WTC11 (cell line): ENCODE results near the gene PCDH7.

Experiments
- CTCF ChIP-seq: fragments of 200-600 bp; IDR thresholded peaks from 2 replicates; pipeline ENCODE4 v1.8.0; 2022; ENCODE audit warnings: antibody characterized with exemption
- USF1 ChIP-seq: sonication (generic); formaldehyde crosslinking; IDR thresholded peaks from 2 replicates; pipeline ENCODE4 v1.8.0; 2022; ENCODE audit warnings: mild to moderate bottlenecking, missing genetic modification reagents
- TF ChIP-seq, protein P1 (sequence below): sonication (generic); formaldehyde crosslinking; IDR thresholded peaks from 2 replicates; pipeline ENCODE4 v1.8.1; 2023; ENCODE audit warnings: mild to moderate bottlenecking, missing genetic modification reagents, moderate library complexity
- TF ChIP-seq, protein P2 (sequence below): sonication (generic); formaldehyde crosslinking; IDR thresholded peaks from 2 replicates; pipeline ENCODE4 v1.8.0; 2023; ENCODE audit warnings: missing genetic modification reagents

DNA sequence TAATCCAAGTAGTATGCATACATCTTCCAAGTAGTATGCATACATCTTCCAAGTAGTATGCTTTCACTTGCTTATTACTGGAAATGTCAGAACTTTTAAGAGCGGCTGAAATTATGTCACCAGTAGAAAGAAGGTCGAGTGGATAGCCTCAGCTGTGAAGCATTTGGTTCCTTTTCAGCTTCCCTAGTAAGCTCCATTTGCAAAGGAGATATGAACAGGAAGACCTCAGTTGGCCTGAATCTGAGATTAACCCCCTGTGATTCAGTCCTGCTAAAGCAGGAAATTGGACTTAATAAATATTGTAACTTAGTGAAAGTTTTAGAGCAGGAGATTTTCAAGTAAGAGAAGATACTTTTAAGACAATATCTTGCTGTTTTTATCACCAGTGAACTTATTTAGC lies 48.1 kb downstream of the PCDH7 start:
- TF ChIP-seq USF1 (no peak), CTCF (no peak)
- TF ChIP-seq, protein P1, sequence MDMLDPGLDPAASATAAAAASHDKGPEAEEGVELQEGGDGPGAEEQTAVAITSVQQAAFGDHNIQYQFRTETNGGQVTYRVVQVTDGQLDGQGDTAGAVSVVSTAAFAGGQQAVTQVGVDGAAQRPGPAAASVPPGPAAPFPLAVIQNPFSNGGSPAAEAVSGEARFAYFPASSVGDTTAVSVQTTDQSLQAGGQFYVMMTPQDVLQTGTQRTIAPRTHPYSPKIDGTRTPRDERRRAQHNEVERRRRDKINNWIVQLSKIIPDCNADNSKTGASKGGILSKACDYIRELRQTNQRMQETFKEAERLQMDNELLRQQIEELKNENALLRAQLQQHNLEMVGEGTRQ (CRISPR knock-in tag) = no peak
- TF ChIP-seq, protein P2, sequence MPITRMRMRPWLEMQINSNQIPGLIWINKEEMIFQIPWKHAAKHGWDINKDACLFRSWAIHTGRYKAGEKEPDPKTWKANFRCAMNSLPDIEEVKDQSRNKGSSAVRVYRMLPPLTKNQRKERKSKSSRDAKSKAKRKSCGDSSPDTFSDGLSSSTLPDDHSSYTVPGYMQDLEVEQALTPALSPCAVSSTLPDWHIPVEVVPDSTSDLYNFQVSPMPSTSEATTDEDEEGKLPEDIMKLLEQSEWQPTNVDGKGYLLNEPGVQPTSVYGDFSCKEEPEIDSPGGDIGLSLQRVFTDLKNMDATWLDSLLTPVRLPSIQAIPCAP = no peak
